ENCODE data around the gene NCOR1.
"Not testable (repeated sequence)": the region's sequence is repeated elsewhere in the genome, so short reads cannot be mapped to it uniquely, and the experiment has no call there.

NCOR1 gene

GRCh38 chr17:16214190-16215001 lies 938 bp downstream of the NCOR1 start:
- DNase-seq: no peak

GRCh38 chr17:16212793-16213192 lies 2.5 kb downstream of the NCOR1 start:
- no peak for DNase-seq

- DNase-seq: no peak
Observed at GRCh38 chr17:16211590-16211989, 3.7 kb downstream of the NCOR1 start.

DNA sequence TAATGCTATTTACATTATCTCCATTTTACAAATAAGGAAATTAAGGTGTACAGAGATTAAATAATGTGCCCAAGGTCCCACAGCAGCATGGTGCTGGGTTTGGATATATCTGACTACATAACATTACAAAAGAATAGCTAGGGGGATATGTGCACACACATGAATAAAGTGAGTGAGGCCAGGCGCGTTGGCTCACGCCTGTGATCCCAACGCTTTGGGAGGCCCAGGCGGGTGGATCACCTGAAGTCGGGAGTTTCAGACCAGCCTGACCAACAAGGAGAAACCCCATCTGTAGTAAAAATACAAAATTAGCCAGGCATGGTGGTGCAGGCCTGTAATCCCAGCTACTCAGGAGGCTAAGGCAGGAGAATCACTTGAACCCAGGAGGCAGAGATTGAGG lies 10.6 kb downstream of the NCOR1 start:
- DNase-seq: not testable (repeated sequence)

DNA sequence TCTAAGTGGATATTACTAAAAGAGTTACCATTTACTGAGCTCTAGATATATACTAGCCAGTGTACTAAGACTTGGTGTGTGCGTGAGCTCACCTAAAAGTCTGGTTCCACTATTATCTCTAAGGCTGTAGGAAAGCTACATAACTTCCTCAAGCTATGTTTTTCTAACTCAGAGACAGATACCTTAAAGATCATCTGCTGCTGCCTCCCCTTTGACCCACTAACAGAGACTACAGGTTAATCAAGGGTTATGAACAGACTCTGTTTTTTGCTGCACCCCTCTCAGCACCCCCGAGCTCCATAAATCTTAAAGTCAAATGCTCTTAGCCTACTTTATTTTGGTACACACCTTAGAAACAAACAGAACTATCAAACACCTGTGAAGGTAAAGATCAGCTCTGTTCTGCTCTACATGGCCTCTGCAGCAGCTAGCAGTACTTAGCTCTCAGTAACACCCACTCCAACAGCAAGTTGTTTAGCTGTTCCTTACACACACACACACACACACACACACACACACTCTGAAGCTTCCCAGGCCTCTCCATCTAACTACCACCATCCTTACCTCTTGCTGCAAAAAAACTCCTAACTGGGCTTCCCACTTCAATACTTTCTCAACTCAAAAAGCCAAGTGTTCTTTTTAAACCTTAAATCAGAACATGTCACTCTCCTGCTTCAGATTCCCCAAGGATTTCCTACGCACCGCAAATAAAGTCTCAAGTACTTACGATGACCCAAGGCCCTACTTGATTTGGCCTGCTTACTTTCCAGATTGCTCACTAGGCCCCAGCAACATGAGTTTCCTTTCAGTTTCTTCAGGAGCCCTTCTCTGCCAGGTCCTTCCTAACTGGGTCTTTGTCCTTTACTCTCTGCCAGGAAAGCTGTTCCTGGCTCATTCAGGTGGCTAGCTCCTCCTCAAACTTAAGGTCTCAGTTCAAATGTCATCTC lies 12.5 kb downstream of the NCOR1 start:
- not testable (repeated sequence) for DNase-seq

- not testable (repeated sequence) for DNase-seq
Observed at GRCh38 chr17:16201693-16202131, 13.6 kb downstream of the NCOR1 start.

DNA sequence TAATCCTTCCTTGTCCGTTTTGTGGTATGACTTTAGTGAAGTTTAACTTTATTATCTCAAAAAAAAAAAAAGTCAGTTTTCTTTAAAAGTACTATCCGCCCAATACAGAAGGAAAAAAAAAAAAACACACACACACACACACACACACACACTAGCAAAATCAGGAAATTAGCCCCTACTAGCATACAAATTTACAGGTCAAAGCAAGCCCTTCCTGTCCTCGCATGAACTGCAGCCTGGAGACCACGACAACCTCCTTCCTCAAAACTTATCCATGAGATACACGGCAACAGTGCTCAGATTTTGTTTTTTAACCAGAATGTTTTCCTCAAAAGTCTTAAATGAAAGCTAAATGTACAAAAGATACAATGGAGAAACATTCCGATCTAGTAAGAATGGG lies 16.2 kb downstream of the NCOR1 start:
- peak; percentile 78 for DNase-seq

GRCh38 chr17:16197276-16197675 lies 18.1 kb downstream of the NCOR1 start:
- DNase-seq: no peak

DNA sequence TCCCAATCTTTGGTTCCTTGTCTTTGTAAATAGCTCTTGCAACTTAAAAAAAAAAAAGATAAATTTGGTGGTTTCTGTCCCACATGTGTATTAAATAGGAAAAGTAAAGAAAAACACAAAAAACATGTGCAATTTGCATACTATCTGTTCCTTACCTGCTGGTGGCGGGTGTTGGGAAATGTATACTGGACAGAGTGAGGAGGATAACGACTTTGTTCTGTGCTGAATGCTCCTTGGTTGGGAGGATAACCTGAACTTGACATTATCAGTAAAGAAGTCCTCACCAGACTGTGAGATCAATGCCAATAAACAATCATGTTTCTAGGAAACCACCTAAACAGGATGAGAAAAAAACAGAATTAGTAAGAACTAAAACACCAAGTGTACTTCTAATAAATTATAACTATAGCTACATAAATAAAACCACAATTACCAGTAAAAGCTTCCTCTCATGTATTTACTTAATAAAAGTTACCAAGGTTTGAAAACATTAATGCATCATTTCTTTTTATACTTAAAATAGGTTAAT lies 21.0 kb downstream of the NCOR1 start:
- DNase-seq: peak; percentile 32

GRCh38 chr17:16191604-16192003 lies 23.7 kb downstream of the NCOR1 start:
- no peak for DNase-seq

GRCh38 chr17:16190703-16191360 lies 24.5 kb downstream of the NCOR1 start:
- no peak for DNase-seq

DNA sequence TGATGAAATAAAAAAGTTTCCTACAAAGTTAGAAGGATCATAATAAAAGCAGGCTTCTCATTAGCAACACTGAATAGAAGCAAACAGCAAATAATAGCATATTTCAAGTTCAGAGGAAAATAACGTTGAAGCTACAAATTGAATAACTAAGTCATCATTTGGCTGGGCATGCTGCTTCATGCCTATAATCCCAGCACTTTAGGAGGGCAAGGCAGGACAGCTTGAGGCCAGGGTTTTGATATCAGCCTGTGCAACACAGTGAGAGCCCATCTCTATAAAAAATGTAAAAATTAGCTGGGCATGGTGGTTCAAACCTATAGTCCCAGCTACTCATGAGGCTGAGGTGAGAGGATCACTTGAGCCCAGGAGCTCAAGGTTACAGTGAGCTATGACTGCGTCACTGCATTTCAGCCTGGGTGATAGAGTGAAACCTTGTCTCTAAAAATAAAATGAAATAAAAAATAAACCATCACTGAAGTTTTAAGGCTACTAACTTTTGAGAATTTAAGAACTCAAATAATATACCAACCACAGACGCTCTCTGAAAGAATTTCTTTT lies 25.5 kb downstream of the NCOR1 start:
- no peak for DNase-seq

DNA sequence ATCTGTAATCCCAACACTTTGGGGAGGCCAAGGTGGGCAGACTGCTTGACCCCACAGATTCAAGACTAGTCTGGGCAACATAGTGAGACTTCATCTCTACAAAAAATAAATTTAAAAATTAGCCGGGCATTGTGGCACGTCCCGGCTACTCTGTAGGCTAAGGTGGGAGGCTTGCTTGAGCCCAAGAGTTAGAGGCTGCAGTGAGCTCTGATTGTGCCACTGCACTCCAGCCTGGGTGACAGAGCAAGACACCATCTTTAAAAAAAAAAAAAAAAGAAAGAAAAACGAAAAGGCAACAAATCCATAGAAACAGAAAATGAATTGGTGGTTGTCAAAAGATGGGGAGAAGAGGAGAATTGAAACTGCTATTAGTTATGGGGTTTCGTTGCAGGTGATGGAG lies 27.7 kb downstream of the NCOR1 start:
- no peak for DNase-seq

GRCh38 chr17:16181581-16181980 lies 33.8 kb downstream of the NCOR1 start:
- DNase-seq: no peak

GRCh38 chr17:16178836-16179235 lies 36.5 kb downstream of the NCOR1 start:
- DNase-seq: no peak

- DNase-seq: no peak
Observed at GRCh38 chr17:16171613-16172012, 43.7 kb downstream of the NCOR1 start.

GRCh38 chr17:16166766-16167165 lies 48.6 kb downstream of the NCOR1 start:
- not testable (repeated sequence) for DNase-seq

GRCh38 chr17:16158714-16159113 lies 56.6 kb downstream of the NCOR1 start:
- peak; percentile 76 for DNase-seq

GRCh38 chr17:16155536-16155935 lies 59.8 kb downstream of the NCOR1 start:
- peak; percentile 82 for DNase-seq

- DNase-seq: not testable (repeated sequence)
Observed at GRCh38 chr17:16152326-16152725, 63.0 kb downstream of the NCOR1 start.

GRCh38 chr17:16150251-16150856 lies 65.0 kb downstream of the NCOR1 start:
- DNase-seq: no peak

DNA sequence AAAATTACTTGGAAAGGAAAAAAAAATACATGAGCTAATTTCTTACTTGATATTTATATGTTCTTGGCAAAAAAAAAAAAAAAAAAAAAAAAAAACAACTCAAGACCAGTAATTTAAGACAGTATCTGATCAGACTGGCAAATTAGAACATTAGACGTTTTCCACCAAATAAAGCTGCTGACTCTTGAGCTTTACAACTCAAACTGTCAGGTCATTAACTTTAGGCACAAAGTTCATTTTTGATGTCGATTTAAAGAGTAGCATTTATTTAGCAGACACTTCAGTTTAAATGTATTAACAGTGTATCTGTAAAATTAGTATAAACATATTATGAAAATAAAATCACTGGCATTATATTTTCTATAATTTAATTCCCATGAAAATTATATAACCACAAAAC lies 66.7 kb downstream of the NCOR1 start:
- no peak for DNase-seq
